ENCODE measurements around the gene JAG2. TPM values are rescaled to one million over a fixed set of nuclear protein-coding genes. Genes with fewer than 3 reads are reported as not detected.

The JAG2 gene
- total RNA-seq, 1 donor from 2014 or later: 2.4 TPM

- H3K4me3 ChIP-seq (ENCODE audit: low read depth, low read length): no peak overlapping the region
- DNase-seq (ENCODE audit: low read depth): no peak
- TF ChIP-seq CTCF (IDR thresholded peaks at IDR 0.05; ENCODE audit: insufficient read depth, low read length, poor library complexity, severe bottlenecking): no peak
These were observed 67.7 kb downstream of the JAG2 start for GRCh38 chr14:105100910-105101309.

GRCh38 chr14:105099778-105100177, 68.8 kb downstream of the JAG2 start:
- TF ChIP-seq CTCF (IDR thresholded peaks at IDR 0.05; ENCODE audit: insufficient read depth, low read length, poor library complexity, severe bottlenecking): no peak
- H3K4me3 ChIP-seq (ENCODE audit: low read depth, low read length): no peak overlapping the region
- H3K36me3 ChIP-seq (ENCODE audit: control insufficient read depth, insufficient read depth, low read length): no peaks in the 10 kb centered on the region
- DNase-seq (ENCODE audit: low read depth): no peak
- H3K27me3 ChIP-seq (ENCODE audit: control insufficient read depth, insufficient read depth, low read length): peaks cover 8% of the 10 kb centered on the region

More at GRCh38 chr14:105100910-105101309, 67.7 kb downstream of the JAG2 start:
- H3K36me3 ChIP-seq (ENCODE audit: control insufficient read depth, insufficient read depth, low read length): no peaks in the 10 kb centered on the region
- peaks cover 8% of the 10 kb centered on the region for H3K27me3 ChIP-seq (ENCODE audit: control insufficient read depth, insufficient read depth, low read length)

- TF ChIP-seq CTCF (IDR thresholded peaks at IDR 0.05; ENCODE audit: insufficient read depth, low read length, poor library complexity, severe bottlenecking): no peak
- Histone ChIP-seq H3K27me3 (ENCODE audit: control insufficient read depth, insufficient read depth, low read length) (peaks cover 8% of the 10 kb centered on the region), H3K36me3 (ENCODE audit: control insufficient read depth, insufficient read depth, low read length) (no peaks in the 10 kb centered on the region), H3K4me3 (ENCODE audit: low read depth, low read length) (no peak overlapping the region)
- no peak for DNase-seq (ENCODE audit: low read depth)
These were observed 70.3 kb downstream of the JAG2 start for GRCh38 chr14:105098316-105098715.

GRCh38 chr14:105097794-105098127, 70.8 kb downstream of the JAG2 start:
- H3K4me3 ChIP-seq (ENCODE audit: low read depth, low read length): no peak overlapping the region
- peaks cover 8% of the 10 kb centered on the region for H3K27me3 ChIP-seq (ENCODE audit: control insufficient read depth, insufficient read depth, low read length)
- no peak for DNase-seq (ENCODE audit: low read depth)
- no peak for TF ChIP-seq CTCF (IDR thresholded peaks at IDR 0.05; ENCODE audit: insufficient read depth, low read length, poor library complexity, severe bottlenecking)
- no peaks in the 10 kb centered on the region for H3K36me3 ChIP-seq (ENCODE audit: control insufficient read depth, insufficient read depth, low read length)

- no peaks in the 10 kb centered on the region for H3K36me3 ChIP-seq (ENCODE audit: control insufficient read depth, insufficient read depth, low read length)
- H3K4me3 ChIP-seq (ENCODE audit: low read depth, low read length): no peak overlapping the region
- no peak for DNase-seq (ENCODE audit: low read depth)
- TF ChIP-seq CTCF (IDR thresholded peaks at IDR 0.05; ENCODE audit: insufficient read depth, low read length, poor library complexity, severe bottlenecking): no peak
- peaks cover 4% of the 10 kb centered on the region for H3K27me3 ChIP-seq (ENCODE audit: control insufficient read depth, insufficient read depth, low read length)
These were observed 72.2 kb downstream of the JAG2 start for GRCh38 chr14:105096206-105096875.

GRCh38 chr14:105095236-105095805, 73.3 kb downstream of the JAG2 start:
- no peak for DNase-seq (ENCODE audit: low read depth)
- Histone ChIP-seq H3K4me3 (ENCODE audit: low read depth, low read length) (no peak overlapping the region), H3K27me3 (ENCODE audit: control insufficient read depth, insufficient read depth, low read length) (peaks cover 4% of the 10 kb centered on the region), H3K36me3 (ENCODE audit: control insufficient read depth, insufficient read depth, low read length) (no peaks in the 10 kb centered on the region)
- no peak for TF ChIP-seq CTCF (IDR thresholded peaks at IDR 0.05; ENCODE audit: insufficient read depth, low read length, poor library complexity, severe bottlenecking)
